ENCODE measurements around the gene FMO3.

- TF ChIP-seq, protein P1, sequence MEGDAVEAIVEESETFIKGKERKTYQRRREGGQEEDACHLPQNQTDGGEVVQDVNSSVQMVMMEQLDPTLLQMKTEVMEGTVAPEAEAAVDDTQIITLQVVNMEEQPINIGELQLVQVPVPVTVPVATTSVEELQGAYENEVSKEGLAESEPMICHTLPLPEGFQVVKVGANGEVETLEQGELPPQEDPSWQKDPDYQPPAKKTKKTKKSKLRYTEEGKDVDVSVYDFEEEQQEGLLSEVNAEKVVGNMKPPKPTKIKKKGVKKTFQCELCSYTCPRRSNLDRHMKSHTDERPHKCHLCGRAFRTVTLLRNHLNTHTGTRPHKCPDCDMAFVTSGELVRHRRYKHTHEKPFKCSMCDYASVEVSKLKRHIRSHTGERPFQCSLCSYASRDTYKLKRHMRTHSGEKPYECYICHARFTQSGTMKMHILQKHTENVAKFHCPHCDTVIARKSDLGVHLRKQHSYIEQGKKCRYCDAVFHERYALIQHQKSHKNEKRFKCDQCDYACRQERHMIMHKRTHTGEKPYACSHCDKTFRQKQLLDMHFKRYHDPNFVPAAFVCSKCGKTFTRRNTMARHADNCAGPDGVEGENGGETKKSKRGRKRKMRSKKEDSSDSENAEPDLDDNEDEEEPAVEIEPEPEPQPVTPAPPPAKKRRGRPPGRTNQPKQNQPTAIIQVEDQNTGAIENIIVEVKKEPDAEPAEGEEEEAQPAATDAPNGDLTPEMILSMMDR (IDR thresholded peaks at IDR 0.05), result no peak
- TF ChIP-seq POLR2A (IDR thresholded peaks at IDR 0.05), result no peak
These were observed 49.7 kb downstream of the FMO3 start for GRCh38 chr1:171140401-171140800.

Data from breast epithelium (tissue), 3 donors.